ENCODE data around the gene FBXL15.

DNA sequence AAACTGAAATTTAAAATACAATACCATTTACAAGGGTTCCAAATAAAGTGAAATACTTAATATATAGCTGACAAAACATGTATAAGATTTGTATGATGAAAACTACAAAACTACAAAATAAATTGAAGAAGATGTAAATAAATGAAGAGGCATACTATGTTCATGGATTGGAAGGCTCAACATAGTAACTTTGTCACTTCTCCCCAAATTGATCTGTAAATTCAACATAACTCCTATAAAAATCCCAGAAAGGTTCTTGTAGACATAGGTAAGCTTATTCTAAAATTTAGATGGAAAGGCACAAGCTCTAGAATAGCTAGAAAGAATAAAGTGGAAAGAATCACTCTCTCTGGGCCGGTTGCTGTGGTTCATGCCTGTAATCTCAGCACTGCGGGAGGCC lies 49.3 kb upstream of the FBXL15 start:
- TF ChIP-seq, protein P1, sequence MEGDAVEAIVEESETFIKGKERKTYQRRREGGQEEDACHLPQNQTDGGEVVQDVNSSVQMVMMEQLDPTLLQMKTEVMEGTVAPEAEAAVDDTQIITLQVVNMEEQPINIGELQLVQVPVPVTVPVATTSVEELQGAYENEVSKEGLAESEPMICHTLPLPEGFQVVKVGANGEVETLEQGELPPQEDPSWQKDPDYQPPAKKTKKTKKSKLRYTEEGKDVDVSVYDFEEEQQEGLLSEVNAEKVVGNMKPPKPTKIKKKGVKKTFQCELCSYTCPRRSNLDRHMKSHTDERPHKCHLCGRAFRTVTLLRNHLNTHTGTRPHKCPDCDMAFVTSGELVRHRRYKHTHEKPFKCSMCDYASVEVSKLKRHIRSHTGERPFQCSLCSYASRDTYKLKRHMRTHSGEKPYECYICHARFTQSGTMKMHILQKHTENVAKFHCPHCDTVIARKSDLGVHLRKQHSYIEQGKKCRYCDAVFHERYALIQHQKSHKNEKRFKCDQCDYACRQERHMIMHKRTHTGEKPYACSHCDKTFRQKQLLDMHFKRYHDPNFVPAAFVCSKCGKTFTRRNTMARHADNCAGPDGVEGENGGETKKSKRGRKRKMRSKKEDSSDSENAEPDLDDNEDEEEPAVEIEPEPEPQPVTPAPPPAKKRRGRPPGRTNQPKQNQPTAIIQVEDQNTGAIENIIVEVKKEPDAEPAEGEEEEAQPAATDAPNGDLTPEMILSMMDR (IDR thresholded peaks at IDR 0.05; ENCODE audit: low read depth, low read length): no peak
- TF ChIP-seq POLR2A (IDR thresholded peaks at IDR 0.05; ENCODE audit: extremely low read depth, insufficient read length): no peak
- TF ChIP-seq, protein P2, sequence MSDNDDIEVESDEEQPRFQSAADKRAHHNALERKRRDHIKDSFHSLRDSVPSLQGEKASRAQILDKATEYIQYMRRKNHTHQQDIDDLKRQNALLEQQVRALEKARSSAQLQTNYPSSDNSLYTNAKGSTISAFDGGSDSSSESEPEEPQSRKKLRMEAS (IDR thresholded peaks at IDR 0.05; ENCODE audit: low read depth, low read length): no peak
- no peak for TF ChIP-seq MYC (IDR thresholded peaks at IDR 0.05; ENCODE audit: low read depth, low read length)

All from NB4 (cell line).